ENCODE measurements around the gene LMAN2. TPM values are rescaled to one million over a fixed set of nuclear protein-coding genes. Genes with fewer than 3 reads are reported as not detected.
A peak's percentile ranks its signal among the peaks of the same experiment; 100 is the strongest.

LMAN2 gene
- total and polyA plus RNA-seq, 2 experiments from 2014 or later = 153 to 227 TPM

- TF ChIP-seq CTCF (conservative IDR thresholded peaks at IDR 0.05; ENCODE audit: low read depth in 2 of 2) (no peak), NANOG (IDR thresholded peaks at IDR 0.05; ENCODE audit: borderline replicate concordance) (no peak), JUNB (IDR thresholded peaks at IDR 0.05; ENCODE audit: unreplicated experiment) (no peak), EZH2phosphoT487 (IDR thresholded peaks at IDR 0.05; ENCODE audit: unreplicated experiment) (no peak), EZH2 (IDR thresholded peaks at IDR 0.05; ENCODE audit: low read depth, unreplicated experiment) (no peak), STAT1 (IDR thresholded peaks at IDR 0.05; ENCODE audit: unreplicated experiment) (no peak)
Observed at GRCh38 chr5:177310332-177310731, 41.1 kb downstream of the LMAN2 start (continued).

GRCh38 chr5:177309351-177310191 is 41.9 kb downstream of the LMAN2 start:
- Histone ChIP-seq H3F3A (replicated peaks; ENCODE audit: low read depth) (peaks cover 25% of the 10 kb centered on the region), H2AFZ (no peak overlapping the region), H3K27ac (ENCODE audit: low read depth) (no peak overlapping the region), H3K36me3 (ENCODE audit: insufficient read depth) (peaks cover 17% of the 10 kb centered on the region), H4K20me1 (replicated peaks; ENCODE audit: insufficient read depth) (peaks cover 22% of the 10 kb centered on the region), H3K9me2 (ENCODE audit: insufficient read depth) (no peaks in the 10 kb centered on the region), H3K4me2 (no peak overlapping the region), H3K79me2 (replicated peaks; ENCODE audit: insufficient read depth) (peaks cover 13% of the 10 kb centered on the region), H3K27me3 (ENCODE audit: insufficient read depth) (no peaks in the 10 kb centered on the region), H3K4me1 (ENCODE audit: insufficient read depth) (peaks cover 18% of the 10 kb centered on the region), H3K4me3 (no peak overlapping the region)
- ATAC-seq = peak; percentile 34
- peaks cover 26% of the 10 kb centered on the region for H3K36me3 Mint-ChIP-seq (ENCODE audit: low read depth)
- H3K27ac Mint-ChIP-seq = no peak overlapping the region
- H3K27me3 Mint-ChIP-seq (ENCODE audit: insufficient read depth, low read depth, poor library complexity) = peaks cover 15% of the 10 kb centered on the region
- H3K4me1 Mint-ChIP-seq = peaks cover 31% of the 10 kb centered on the region
- peak overlapping the region; percentile 52 for H3K4me3 Mint-ChIP-seq
- peak; percentile 93 for DNase-seq (ENCODE audit: low spot score)
- H3K9me3 Mint-ChIP-seq = no peaks in the 10 kb centered on the region; the same call in 2 of the 3 replicates
- no peak for TF ChIP-seq ZNF462 (CRISPR knock-in tag; IDR thresholded peaks at IDR 0.05)
- peak; percentile 94 to 97 for TF ChIP-seq CTCF (conservative IDR thresholded peaks at IDR 0.05; ENCODE audit: low read depth in 2 of 2)

Data from GM23338 (cell line).